GM12878 (cell line): Measurements from ENCODE around the gene FLOT1.

ENCODE experiments used
- ATF3 ChIP-seq: IDR thresholded peaks from 2 replicates; pipeline ENCODE4 v1.6.1; 2011; ENCODE audit warnings: low read depth, mild to moderate bottlenecking, low read length, moderate library complexity, borderline replicate concordance; ENCODE audit errors: extremely low read depth
- CTCF ChIP-seq, 3 experiments: IDR thresholded peaks in 2 of 3; conservative IDR thresholded peaks in 1 of 3; 2 replicates each; pipeline ENCODE4 v1.5.1; 2011; ENCODE audit warnings: low read depth in 3 of 3, low read length in 3 of 3, mild to moderate bottlenecking in 3 of 3, control low read depth in 2 of 3, moderate library complexity in 2 of 3, inconsistent platforms in 1 of 3, mixed read lengths in 1 of 3; ENCODE audit not compliant: control insufficient read depth in 2 of 3, insufficient read depth in 1 of 3; ENCODE audit errors: extremely low read depth in 1 of 3
- EED ChIP-seq: sonication (generic); IDR thresholded peaks from 2 replicates; pipeline ENCODE4 v1.6.1; 2016; ENCODE audit warnings: antibody characterized with exemption, low read depth
- EZH2 ChIP-seq: IDR thresholded peaks from 2 replicates; pipeline ENCODE4 v1.6.1; 2012; ENCODE audit warnings: low read depth, mild to moderate bottlenecking, control low read depth, inconsistent platforms, low read length, borderline replicate concordance; ENCODE audit not compliant: control insufficient read depth
- HDGF ChIP-seq: fragments of 450-650 bp; IDR thresholded peaks from 2 replicates; pipeline ENCODE4 v1.6.1; 2016; ENCODE audit warnings: antibody characterized with exemption
- IRF3 ChIP-seq: fragments of 450-650 bp; IDR thresholded peaks from 2 replicates; pipeline ENCODE4 v1.6.1; 2014; ENCODE audit warnings: mild to moderate bottlenecking
- POLR2A ChIP-seq: IDR thresholded peaks from 2 replicates; pipeline ENCODE4 v1.6.1; 2011; ENCODE audit warnings: low read depth, mild to moderate bottlenecking, low read length
- SUZ12 ChIP-seq: fragments of 200-600 bp; sonication (generic); IDR thresholded peaks from one replicate; pipeline ENCODE4 v1.6.1; 2018; ENCODE audit warnings: antibody characterized with exemption, mild to moderate bottlenecking; ENCODE audit not compliant: unreplicated experiment

- no peak for TF ChIP-seq SUZ12
- no peak; the same call in 1 of the 2 replicates for TF ChIP-seq POLR2A
- no peak for TF ChIP-seq CTCF (IDR thresholded peaks at IDR 0.05 in 2 of 3, conservative IDR thresholded peaks at IDR 0.05 in 1 of 3; ENCODE audit: control insufficient read depth in 2 of 3, extremely low read depth in 1 of 3, insufficient read depth in 1 of 3, low read depth in 3 of 3, low read length in 3 of 3)
- no peak for TF ChIP-seq ATF3
- TF ChIP-seq EZH2: no peak
- TF ChIP-seq EED: no peak
- no peak for TF ChIP-seq IRF3
- no peak for TF ChIP-seq HDGF
Observed at GRCh38 chr6:30703821-30704220, 38.7 kb downstream of the FLOT1 start.
